ENCODE measurements around the gene FAM169A. TPM values are rescaled to one million over a fixed set of nuclear protein-coding genes. Genes with fewer than 3 reads are reported as not detected.
"Not testable (repeated sequence)": the region's sequence is repeated elsewhere in the genome, so short reads cannot be mapped to it uniquely, and the experiment has no call there.

The FAM169A gene
- total RNA-seq, 1 experiment from 2014 or later = 11.2 TPM

DNA sequence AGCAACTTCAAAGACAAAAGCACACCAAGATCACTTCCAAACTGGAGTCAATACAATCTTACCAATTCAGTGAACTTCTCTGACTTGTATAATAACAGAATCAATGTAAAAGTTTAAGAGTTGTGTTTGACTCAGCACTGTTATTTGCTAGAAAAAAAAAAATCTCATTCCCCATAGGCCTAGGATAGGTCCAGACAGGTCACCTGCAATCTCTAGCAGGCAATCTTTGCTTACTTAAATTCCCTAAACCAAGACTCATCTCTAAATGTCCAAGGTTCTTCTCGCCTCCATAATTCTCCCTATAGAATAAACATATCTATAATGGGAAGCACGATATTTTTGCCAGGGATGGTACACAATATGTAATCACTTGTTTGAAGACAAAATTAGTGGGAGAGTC is 2.5 kb downstream of the FAM169A start:
- Histone ChIP-seq H2AFZ (ENCODE audit: low read length) (no peak overlapping the region), H3K27me3 (ENCODE audit: low read length) (no peaks in the 10 kb centered on the region), H3K9me2 (replicated peaks; ENCODE audit: low read length) (no peaks in the 10 kb centered on the region), H3K79me2 (ENCODE audit: low read length) (peaks cover 62% of the 10 kb centered on the region), H3K9me3 (ENCODE audit: low read length) (no peaks in the 10 kb centered on the region), H3K27ac (ENCODE audit: low read length) (no peak overlapping the region), H3K9ac (ENCODE audit: low read length) (no peak overlapping the region), H4K20me1 (ENCODE audit: low read length) (no peaks in the 10 kb centered on the region), H3K4me3 (ENCODE audit: low read length) (no peak overlapping the region), H3F3A (ENCODE audit: low read length, unreplicated experiment) (no peaks in the 10 kb centered on the region), H3K36me3 (ENCODE audit: low read depth, low read length) (no peaks in the 10 kb centered on the region), H3K4me2 (ENCODE audit: low read length) (peak overlapping the region; percentile 21; the same call in 1 of the 2 replicates), H3K4me1 (ENCODE audit: insufficient read depth, low read length) (peaks cover 6% of the 10 kb centered on the region; the same call in 1 of the 2 replicates)
- intact Hi-C loops (cut with micrococcal nuclease) = no loop called here
- ChIA-PET CTCF (no interaction called here), POLR2A (ENCODE audit: unreplicated experiment) (no interaction called here)
- DNase-seq = no peak
- TF ChIP-seq EZH2phosphoT487 (IDR thresholded peaks at IDR 0.05; ENCODE audit: borderline replicate concordance, low read length) (no peak), EZH2 (IDR thresholded peaks at IDR 0.05; ENCODE audit: low read length, unreplicated experiment) (no peak)
- TF ChIP-seq, protein P1, sequence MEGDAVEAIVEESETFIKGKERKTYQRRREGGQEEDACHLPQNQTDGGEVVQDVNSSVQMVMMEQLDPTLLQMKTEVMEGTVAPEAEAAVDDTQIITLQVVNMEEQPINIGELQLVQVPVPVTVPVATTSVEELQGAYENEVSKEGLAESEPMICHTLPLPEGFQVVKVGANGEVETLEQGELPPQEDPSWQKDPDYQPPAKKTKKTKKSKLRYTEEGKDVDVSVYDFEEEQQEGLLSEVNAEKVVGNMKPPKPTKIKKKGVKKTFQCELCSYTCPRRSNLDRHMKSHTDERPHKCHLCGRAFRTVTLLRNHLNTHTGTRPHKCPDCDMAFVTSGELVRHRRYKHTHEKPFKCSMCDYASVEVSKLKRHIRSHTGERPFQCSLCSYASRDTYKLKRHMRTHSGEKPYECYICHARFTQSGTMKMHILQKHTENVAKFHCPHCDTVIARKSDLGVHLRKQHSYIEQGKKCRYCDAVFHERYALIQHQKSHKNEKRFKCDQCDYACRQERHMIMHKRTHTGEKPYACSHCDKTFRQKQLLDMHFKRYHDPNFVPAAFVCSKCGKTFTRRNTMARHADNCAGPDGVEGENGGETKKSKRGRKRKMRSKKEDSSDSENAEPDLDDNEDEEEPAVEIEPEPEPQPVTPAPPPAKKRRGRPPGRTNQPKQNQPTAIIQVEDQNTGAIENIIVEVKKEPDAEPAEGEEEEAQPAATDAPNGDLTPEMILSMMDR (conservative IDR thresholded peaks at IDR 0.05; ENCODE audit: low read depth, low read length) = no peak
- ATAC-seq = no peak
- no TSS peak for BruUV-seq (replicated peaks)

DNA sequence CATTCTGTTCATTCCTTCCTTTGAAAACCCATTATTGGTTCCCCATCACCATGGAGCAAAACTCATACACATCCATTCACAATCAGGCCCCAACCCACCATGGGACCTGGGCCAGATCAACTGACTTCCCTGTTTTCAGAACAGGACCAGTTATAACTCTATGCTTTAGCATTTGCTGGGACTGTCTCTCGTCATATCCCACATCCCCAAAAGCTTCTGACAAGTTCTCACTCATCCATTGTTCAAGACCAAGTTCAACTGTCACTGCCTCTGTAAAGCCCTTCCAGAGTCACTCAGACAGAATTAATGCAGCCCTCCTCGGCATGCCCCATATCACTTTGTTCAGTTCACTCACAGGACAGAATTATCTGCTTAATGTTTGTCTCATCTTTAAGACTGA is 4.0 kb downstream of the FAM169A start:
- H2AFZ ChIP-seq (ENCODE audit: low read length) = no peak overlapping the region
- no peak overlapping the region for H3K27ac ChIP-seq (ENCODE audit: low read length)
- H3K4me3 ChIP-seq (ENCODE audit: low read length) = no peak overlapping the region
- intact Hi-C loops (cut with micrococcal nuclease) = no loop called here
- no peaks in the 10 kb centered on the region for H3K36me3 ChIP-seq (ENCODE audit: low read depth, low read length)
- H3K9me3 ChIP-seq (ENCODE audit: low read length) = no peaks in the 10 kb centered on the region
- BruUV-seq (replicated peaks) = no TSS peak
- no peaks in the 10 kb centered on the region for H3K9me2 ChIP-seq (replicated peaks; ENCODE audit: low read length)
- no peak overlapping the region for H3K4me2 ChIP-seq (ENCODE audit: low read length)
- no peaks in the 10 kb centered on the region for H4K20me1 ChIP-seq (ENCODE audit: low read length)
- no peak for TF ChIP-seq EZH2phosphoT487 (IDR thresholded peaks at IDR 0.05; ENCODE audit: borderline replicate concordance, low read length)
- H3K9ac ChIP-seq (ENCODE audit: low read length) = no peak overlapping the region
- ATAC-seq (no peak), DNase-seq (no peak)
- peaks cover 74% of the 10 kb centered on the region for H3K79me2 ChIP-seq (ENCODE audit: low read length)
- H3F3A ChIP-seq (ENCODE audit: low read length, unreplicated experiment) = no peaks in the 10 kb centered on the region
- CTCF ChIA-PET = interaction anchor here (0.6 kb wide), 1 partner anchor 96 kb away, joined by 13 read pairs; no protein-coding TSS in a partner anchor
- POLR2A ChIA-PET (ENCODE audit: unreplicated experiment) = no interaction called here
- H3K27me3 ChIP-seq (ENCODE audit: low read length) = no peaks in the 10 kb centered on the region
- H3K4me1 ChIP-seq (ENCODE audit: insufficient read depth, low read length) = peaks cover 6% of the 10 kb centered on the region; the same call in 1 of the 2 replicates

DNA sequence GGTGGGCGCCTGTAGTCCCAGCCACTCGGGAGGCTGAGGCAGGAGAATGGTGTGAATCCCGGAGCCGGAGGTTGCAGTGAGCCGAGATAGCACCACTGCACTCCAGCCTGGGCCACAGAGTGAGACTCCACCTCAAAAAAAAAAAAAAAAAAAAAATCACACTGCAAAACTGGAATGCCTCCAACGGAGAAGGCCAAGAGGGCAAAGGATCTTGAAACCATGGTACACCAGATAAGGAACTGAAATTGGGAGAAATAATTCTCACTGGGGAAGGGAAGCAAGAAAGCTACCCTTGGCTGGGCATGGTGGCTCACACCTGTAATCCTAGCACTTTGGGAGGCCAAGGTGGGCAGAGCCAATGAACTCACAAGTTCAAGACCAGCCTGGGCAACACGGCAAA is 9.2 kb downstream of the FAM169A start:
- POLR2A ChIA-PET (ENCODE audit: unreplicated experiment) = interaction anchor here (0.6 kb wide), 1 partner anchor 1452 kb away, joined by 4 read pairs; no protein-coding TSS in a partner anchor
- CTCF ChIA-PET = not testable (repeated sequence)

DNA sequence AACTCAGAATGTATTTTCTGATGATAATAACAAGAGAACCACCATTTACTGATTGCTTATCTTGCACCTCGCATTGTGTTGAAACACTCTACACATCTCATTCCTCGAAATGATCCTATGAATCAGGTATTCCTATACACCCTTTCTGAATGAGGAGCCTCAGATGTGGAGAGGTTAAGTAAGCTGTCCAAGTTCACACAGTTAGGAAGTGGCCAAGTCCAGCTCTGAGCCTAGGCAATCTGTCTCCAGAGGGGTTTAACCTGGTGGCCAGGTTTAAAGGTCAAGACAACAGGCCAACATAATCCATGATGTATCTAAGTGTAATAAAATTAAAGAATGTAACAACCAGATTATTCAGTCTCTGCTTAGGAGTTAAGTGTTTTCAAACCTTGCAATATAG is 12.9 kb downstream of the FAM169A start:
- Histone ChIP-seq H3K79me2 (ENCODE audit: low read length) (0 out of 2 replicates have a peak, but pooled peaks cover 15% of the 10 kb centered on the region), H4K20me1 (ENCODE audit: low read length) (no peaks in the 10 kb centered on the region), H3K9me2 (replicated peaks; ENCODE audit: low read length) (no peaks in the 10 kb centered on the region), H3K27me3 (ENCODE audit: low read length) (no peaks in the 10 kb centered on the region), H3K4me3 (ENCODE audit: low read length) (no peak overlapping the region), H2AFZ (ENCODE audit: low read length) (no peak overlapping the region), H3F3A (ENCODE audit: low read length, unreplicated experiment) (no peaks in the 10 kb centered on the region), H3K9ac (ENCODE audit: low read length) (no peak overlapping the region), H3K4me1 (ENCODE audit: insufficient read depth, low read length) (peaks cover 7% of the 10 kb centered on the region), H3K9me3 (ENCODE audit: low read length) (no peaks in the 10 kb centered on the region), H3K36me3 (ENCODE audit: low read depth, low read length) (no peaks in the 10 kb centered on the region), H3K4me2 (ENCODE audit: low read length) (no peak overlapping the region), H3K27ac (ENCODE audit: low read length) (no peak overlapping the region)
- TF ChIP-seq, protein P1 (conservative IDR thresholded peaks at IDR 0.05; ENCODE audit: low read depth, low read length) = no peak
- TF ChIP-seq EZH2phosphoT487 (IDR thresholded peaks at IDR 0.05; ENCODE audit: borderline replicate concordance, low read length) (no peak), EZH2 (IDR thresholded peaks at IDR 0.05; ENCODE audit: low read length, unreplicated experiment) (no peak)
- ChIA-PET CTCF (no interaction called here), POLR2A (ENCODE audit: unreplicated experiment) (no interaction called here)
- BruUV-seq (replicated peaks) = no TSS peak
- intact Hi-C loops (cut with micrococcal nuclease) = no loop called here
- ATAC-seq (no peak), DNase-seq (no peak)

More for the DNA sequence above, 9.2 kb downstream of the FAM169A start:
- intact Hi-C loops (cut with micrococcal nuclease); H4K20me1 ChIP-seq (ENCODE audit: low read length); DNase-seq; H3K27ac ChIP-seq (ENCODE audit: low read length); H3K4me2 ChIP-seq (ENCODE audit: low read length); H2AFZ ChIP-seq (ENCODE audit: low read length); H3K9ac ChIP-seq (ENCODE audit: low read length); BruUV-seq (replicated peaks); H3K9me3 ChIP-seq (ENCODE audit: low read length); H3K4me3 ChIP-seq (ENCODE audit: low read length); H3K4me1 ChIP-seq (ENCODE audit: insufficient read depth, low read length); H3F3A ChIP-seq (ENCODE audit: low read length, unreplicated experiment); H3K36me3 ChIP-seq (ENCODE audit: low read depth, low read length); H3K27me3 ChIP-seq (ENCODE audit: low read length); H3K9me2 ChIP-seq (replicated peaks; ENCODE audit: low read length); ATAC-seq: not testable (repeated sequence)
- H3K79me2 ChIP-seq (ENCODE audit: low read length) = peaks cover 36% of the 10 kb centered on the region
